Endothelial cell of umbilical vein (primary cell): ENCODE measurements around the gene PRKCI.

Experiments
- CTCF ChIP-seq, 2 donors: IDR thresholded peaks; 1 replicate in 1 of 2; 2 replicates in 1 of 2; pipeline ENCODE4 v1.5.1; 2011; ENCODE audit warnings: low read length in 2 of 2, mild to moderate bottlenecking in 2 of 2, moderate library complexity in 2 of 2, control low read depth in 1 of 2, inconsistent platforms in 1 of 2, low read depth in 1 of 2; ENCODE audit not compliant: insufficient read depth in 1 of 2; ENCODE audit errors: extremely low read depth in 1 of 2
- EZH2 ChIP-seq: IDR thresholded peaks from 2 replicates; pipeline ENCODE4 v1.6.1; 2012; ENCODE audit warnings: borderline replicate concordance, low read depth, mild to moderate bottlenecking, moderate library complexity, low read length, inconsistent platforms; ENCODE audit not compliant: severe bottlenecking
- FOS ChIP-seq: IDR thresholded peaks from 2 replicates; pipeline ENCODE4 v1.6.1; 2011; ENCODE audit warnings: mild to moderate bottlenecking, low read length, moderate library complexity, borderline replicate concordance; ENCODE audit not compliant: insufficient read depth
- MAX ChIP-seq: IDR thresholded peaks from 2 replicates; pipeline ENCODE4 v1.6.1; 2011; ENCODE audit not compliant: insufficient read depth, insufficient read length
- MYC ChIP-seq: IDR thresholded peaks from one replicate; pipeline ENCODE4 v1.6.1; 2011; ENCODE audit warnings: mild to moderate bottlenecking, low read depth, low read length
- POLR2A ChIP-seq: IDR thresholded peaks from 2 replicates; pipeline ENCODE4 v1.6.1; 2012; ENCODE audit warnings: low read depth, mild to moderate bottlenecking, control low read depth, low read length
- POLR2AphosphoS5 ChIP-seq: IDR thresholded peaks from 2 replicates; pipeline ENCODE4 v1.6.1; 2012; ENCODE audit warnings: low read depth, mild to moderate bottlenecking, control low read depth, low read length, moderate library complexity; ENCODE audit not compliant: insufficient read depth

GRCh38 chr3:170331143-170331542 lies 108.9 kb downstream of the PRKCI start:
- no peak for TF ChIP-seq CTCF (IDR thresholded peaks at IDR 0.05; ENCODE audit: extremely low read depth in 1 of 2, insufficient read depth in 1 of 2, low read depth in 1 of 2, low read length in 2 of 2)
- TF ChIP-seq POLR2AphosphoS5, result peak; percentile 86
- peak; percentile 13 for TF ChIP-seq POLR2A
- no peak for TF ChIP-seq EZH2
- TF ChIP-seq MYC, result no peak
- no peak for TF ChIP-seq MAX
- TF ChIP-seq FOS, result peak; percentile 56
